ENCODE results near the gene CACNA2D3. TPM values are rescaled to one million over a fixed set of nuclear protein-coding genes. Genes with fewer than 3 reads are reported as not detected.
"Not testable (repeated sequence)": the region's sequence is repeated elsewhere in the genome, so short reads cannot be mapped to it uniquely, and the experiment has no call there.

The CACNA2D3 gene
- total RNA-seq, 2 experiments from 2014 or later: not detected

DNA sequence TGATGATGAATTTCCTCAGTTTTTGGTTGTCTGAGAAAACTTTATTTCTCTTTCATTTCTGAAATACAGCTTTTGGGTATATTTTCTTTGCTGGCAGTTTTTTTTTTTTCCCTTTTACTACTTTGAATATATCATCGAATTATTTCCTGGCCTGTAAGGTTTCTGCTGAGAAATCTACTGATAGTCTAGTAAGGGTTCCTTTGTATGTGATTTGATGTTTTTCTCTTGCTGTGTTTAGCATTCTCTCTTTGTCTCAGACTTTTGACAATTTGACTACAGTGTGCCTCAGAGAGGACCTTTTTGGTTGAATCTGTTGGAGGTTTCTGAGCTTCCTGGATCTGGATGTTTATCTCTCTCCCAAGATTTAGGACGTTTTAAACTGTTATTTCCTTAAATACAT, 336.0 kb downstream of the CACNA2D3 start:
- Mint-ChIP-seq H3K27ac (no peak overlapping the region), H3K9me3 (peaks cover 2% of the 10 kb centered on the region), H3K4me1 (no peaks in the 10 kb centered on the region), H3K27me3 (no peaks in the 10 kb centered on the region), H3K36me3 (no peaks in the 10 kb centered on the region), H3K4me3 (no peak overlapping the region)
- DNase-seq: no peak
- ATAC-seq (ENCODE audit: low read depth): no peak
- POLR2A ChIA-PET: no interaction called here

DNA sequence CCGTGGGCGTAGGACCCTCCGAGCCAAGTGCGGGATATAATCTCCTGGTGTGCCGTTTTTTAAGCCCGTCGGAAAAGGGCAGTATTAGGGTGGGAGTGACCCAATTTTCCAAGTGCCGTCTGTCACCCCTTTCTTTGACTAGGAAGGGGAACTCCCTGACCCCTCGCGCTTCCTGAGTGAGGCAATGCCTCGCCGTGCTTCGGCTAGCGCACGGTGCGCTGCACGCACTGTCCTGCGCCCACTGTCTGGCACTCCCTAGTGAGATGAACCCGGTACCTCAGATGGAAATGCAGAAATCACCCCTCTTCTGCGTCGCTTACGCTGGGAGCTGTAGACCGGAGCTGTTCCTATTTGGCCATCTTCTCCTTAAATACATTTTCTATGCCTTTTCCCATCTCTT, 342.2 kb downstream of the CACNA2D3 start:
- H3K4me3 Mint-ChIP-seq; ATAC-seq (ENCODE audit: low read depth); H3K27me3 Mint-ChIP-seq; H3K4me1 Mint-ChIP-seq; DNase-seq; H3K27ac Mint-ChIP-seq; POLR2A ChIA-PET; H3K9me3 Mint-ChIP-seq; H3K36me3 Mint-ChIP-seq: not testable (repeated sequence)

- H3K27me3 Mint-ChIP-seq: no peaks in the 10 kb centered on the region
- H3K4me3 Mint-ChIP-seq: no peak overlapping the region
- no peak overlapping the region for H3K27ac Mint-ChIP-seq
- ATAC-seq (ENCODE audit: low read depth) (no peak), DNase-seq (no peak)
- POLR2A ChIA-PET: no interaction called here
- peaks cover 15% of the 10 kb centered on the region for H3K9me3 Mint-ChIP-seq
- no peaks in the 10 kb centered on the region for H3K4me1 Mint-ChIP-seq
- no peaks in the 10 kb centered on the region for H3K36me3 Mint-ChIP-seq
Measured at GRCh38 chr3:54476891-54477290, 354.5 kb downstream of the CACNA2D3 start.

- POLR2A ChIA-PET: no interaction called here
- DNase-seq (no peak), ATAC-seq (ENCODE audit: low read depth) (no peak)
- H3K27ac Mint-ChIP-seq: no peak overlapping the region
- H3K9me3 Mint-ChIP-seq: peaks cover 3% of the 10 kb centered on the region
- no peaks in the 10 kb centered on the region for H3K36me3 Mint-ChIP-seq
- no peaks in the 10 kb centered on the region for H3K4me1 Mint-ChIP-seq
- H3K4me3 Mint-ChIP-seq: no peak overlapping the region
- no peaks in the 10 kb centered on the region for H3K27me3 Mint-ChIP-seq
Measured at GRCh38 chr3:54481606-54482365, 359.4 kb downstream of the CACNA2D3 start.

- Mint-ChIP-seq H3K4me1 (no peaks in the 10 kb centered on the region), H3K9me3 (no peaks in the 10 kb centered on the region), H3K4me3 (no peak overlapping the region), H3K27me3 (no peaks in the 10 kb centered on the region), H3K36me3 (no peaks in the 10 kb centered on the region), H3K27ac (no peak overlapping the region)
- POLR2A ChIA-PET: no interaction called here
- DNase-seq (no peak), ATAC-seq (ENCODE audit: low read depth) (no peak)
Measured at GRCh38 chr3:54484334-54484733, 362.0 kb downstream of the CACNA2D3 start.

- Mint-ChIP-seq H3K9me3 (no peaks in the 10 kb centered on the region), H3K4me3 (no peak overlapping the region), H3K27ac (no peak overlapping the region), H3K36me3 (no peaks in the 10 kb centered on the region), H3K4me1 (no peaks in the 10 kb centered on the region), H3K27me3 (no peaks in the 10 kb centered on the region)
- POLR2A ChIA-PET: no interaction called here
- DNase-seq (no peak), ATAC-seq (ENCODE audit: low read depth) (no peak)
Measured at GRCh38 chr3:54486317-54486716, 364.0 kb downstream of the CACNA2D3 start.

GRCh38 chr3:54488297-54488696, 365.9 kb downstream of the CACNA2D3 start:
- H3K27ac Mint-ChIP-seq: no peak overlapping the region
- H3K36me3 Mint-ChIP-seq: no peaks in the 10 kb centered on the region
- peaks cover under 1% of the 10 kb centered on the region for H3K9me3 Mint-ChIP-seq
- no peak for DNase-seq
- POLR2A ChIA-PET: no interaction called here
- no peaks in the 10 kb centered on the region for H3K27me3 Mint-ChIP-seq
- H3K4me3 Mint-ChIP-seq: no peak overlapping the region
- ATAC-seq (ENCODE audit: low read depth): no peak
- H3K4me1 Mint-ChIP-seq: no peaks in the 10 kb centered on the region

- POLR2A ChIA-PET: no interaction called here
- no peak for ATAC-seq (ENCODE audit: low read depth)
- Mint-ChIP-seq H3K4me3 (no peak overlapping the region), H3K27ac (no peak overlapping the region), H3K36me3 (no peaks in the 10 kb centered on the region), H3K9me3 (peaks cover 7% of the 10 kb centered on the region), H3K27me3 (no peaks in the 10 kb centered on the region), H3K4me1 (no peaks in the 10 kb centered on the region)
- no peak for DNase-seq
Measured at GRCh38 chr3:54494209-54494608, 371.9 kb downstream of the CACNA2D3 start.

DNA sequence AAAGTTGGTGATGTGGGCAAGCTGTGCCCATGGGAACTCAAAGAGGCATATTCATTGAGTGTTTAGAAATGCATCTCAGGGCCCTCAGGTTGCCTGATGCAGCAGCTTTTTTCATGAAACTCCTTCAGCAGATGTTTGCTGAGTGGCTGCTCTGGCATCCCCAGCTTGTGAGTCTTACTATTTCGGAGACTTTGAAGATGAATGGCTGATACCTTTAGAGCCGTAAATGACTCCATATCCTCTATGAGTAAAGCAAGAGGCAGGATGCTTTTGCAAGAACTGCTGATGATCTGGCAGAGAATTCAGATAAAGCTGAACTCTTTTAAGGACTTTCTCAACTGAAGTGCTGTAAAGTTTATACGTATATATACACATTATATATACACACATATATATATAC, 384.3 kb downstream of the CACNA2D3 start:
- no peaks in the 10 kb centered on the region for H3K27me3 Mint-ChIP-seq
- peaks cover 6% of the 10 kb centered on the region for H3K9me3 Mint-ChIP-seq
- no peak overlapping the region for H3K4me3 Mint-ChIP-seq

GRCh38 chr3:54507876-54508460, 385.6 kb downstream of the CACNA2D3 start:
- H3K36me3 Mint-ChIP-seq: no peaks in the 10 kb centered on the region

More for the DNA sequence above, 384.3 kb downstream of the CACNA2D3 start:
- no peaks in the 10 kb centered on the region for H3K36me3 Mint-ChIP-seq
- H3K27ac Mint-ChIP-seq: no peak overlapping the region
- DNase-seq (no peak), ATAC-seq (ENCODE audit: low read depth) (no peak)
- POLR2A ChIA-PET: no interaction called here
- no peaks in the 10 kb centered on the region for H3K4me1 Mint-ChIP-seq

GRCh38 chr3:54510506-54510905, 388.2 kb downstream of the CACNA2D3 start:
- peaks cover 6% of the 10 kb centered on the region for H3K9me3 Mint-ChIP-seq
- no peaks in the 10 kb centered on the region for H3K27me3 Mint-ChIP-seq
- H3K4me1 Mint-ChIP-seq: no peaks in the 10 kb centered on the region
- POLR2A ChIA-PET: no interaction called here
- DNase-seq (no peak), ATAC-seq (ENCODE audit: low read depth) (no peak)
- H3K36me3 Mint-ChIP-seq: no peaks in the 10 kb centered on the region
- H3K4me3 Mint-ChIP-seq: no peak overlapping the region
- H3K27ac Mint-ChIP-seq: no peak overlapping the region

More at GRCh38 chr3:54507876-54508460, 385.6 kb downstream of the CACNA2D3 start:
- ATAC-seq (ENCODE audit: low read depth) (no peak), DNase-seq (no peak)
- Mint-ChIP-seq H3K4me1 (no peaks in the 10 kb centered on the region), H3K9me3 (peaks cover 6% of the 10 kb centered on the region), H3K27me3 (no peaks in the 10 kb centered on the region), H3K27ac (no peak overlapping the region), H3K4me3 (no peak overlapping the region)
- POLR2A ChIA-PET: no interaction called here

- POLR2A ChIA-PET: no interaction called here
- H3K4me3 Mint-ChIP-seq: no peak overlapping the region
- H3K27me3 Mint-ChIP-seq: no peaks in the 10 kb centered on the region
- no peaks in the 10 kb centered on the region for H3K4me1 Mint-ChIP-seq
- H3K36me3 Mint-ChIP-seq: no peaks in the 10 kb centered on the region
- H3K27ac Mint-ChIP-seq: no peak overlapping the region
- H3K9me3 Mint-ChIP-seq: peaks cover 6% of the 10 kb centered on the region
- DNase-seq (no peak), ATAC-seq (ENCODE audit: low read depth) (no peak)
Measured at GRCh38 chr3:54511766-54512365, 389.5 kb downstream of the CACNA2D3 start.

DNA sequence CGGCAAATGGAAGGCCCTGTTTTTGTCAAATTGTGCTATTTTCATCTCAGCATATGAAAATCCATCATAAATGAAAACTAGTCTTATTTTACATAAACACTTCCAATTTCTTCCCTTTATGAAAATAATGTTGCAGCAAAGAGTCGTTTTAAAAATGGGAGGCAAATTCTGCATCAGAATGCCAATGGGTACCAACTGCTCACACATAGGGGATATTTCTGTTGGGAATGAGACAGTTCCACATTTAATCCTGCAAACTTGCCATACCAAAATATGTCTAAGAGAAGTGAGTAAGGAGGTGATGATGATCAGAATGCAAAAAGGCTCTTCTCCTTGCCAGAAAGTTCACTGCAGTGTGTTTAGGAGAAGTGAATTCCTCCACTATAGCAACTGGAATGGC, 391.7 kb downstream of the CACNA2D3 start:
- no peaks in the 10 kb centered on the region for H3K4me1 Mint-ChIP-seq
- POLR2A ChIA-PET: no interaction called here
- no peak for ATAC-seq (ENCODE audit: low read depth)
- no peaks in the 10 kb centered on the region for H3K27me3 Mint-ChIP-seq
- no peaks in the 10 kb centered on the region for H3K36me3 Mint-ChIP-seq
- no peak overlapping the region for H3K27ac Mint-ChIP-seq
- peaks cover 6% of the 10 kb centered on the region for H3K9me3 Mint-ChIP-seq
- DNase-seq: no peak
- H3K4me3 Mint-ChIP-seq: no peak overlapping the region

- Mint-ChIP-seq H3K4me3 (no peak overlapping the region), H3K27me3 (no peaks in the 10 kb centered on the region), H3K36me3 (no peaks in the 10 kb centered on the region), H3K9me3 (peaks cover 6% of the 10 kb centered on the region), H3K4me1 (no peaks in the 10 kb centered on the region), H3K27ac (no peak overlapping the region)
- POLR2A ChIA-PET: no interaction called here
- no peak for DNase-seq
- no peak for ATAC-seq (ENCODE audit: low read depth)
Measured at GRCh38 chr3:54514416-54514815, 392.1 kb downstream of the CACNA2D3 start.
